H1 (cell line): ENCODE results near the gene PEPD. TPM values are rescaled to one million over a fixed set of nuclear protein-coding genes. Genes with fewer than 3 reads are reported as not detected.

ENCODE experiments used
- CTCF ChIA-PET: fragments of 300-600 bp; sonication (Branson Sonifier 250); formaldehyde crosslinking; loops from one replicate; lab custom pipeline; 2021; ENCODE audit not compliant: partially characterized antibody; lab: Charles Lee
- POLR2A ChIA-PET: fragments of 300-600 bp; sonication (Branson Sonifier 250); formaldehyde crosslinking; loops from one replicate; lab custom pipeline; 2021; ENCODE audit warnings: inconsistent platforms; ENCODE audit not compliant: partially characterized antibody; lab: Charles Lee
- DNase-seq, 2 experiments: peaks; one replicate each; pipeline versions ENCODE4 v3.0.0 to v3.0.0-alpha.2; 2010 to 2022; ENCODE audit warnings: low spot score in 2 of 2, low read depth in 1 of 2, mixed read lengths in 1 of 2
- FAIRE-seq: peaks from 2 replicates; lab custom pipeline; 2011; peaks lifted over from hg19 to GRCh38; lab: Jason Lieb, UNC
- H2AFZ ChIP-seq: 2 replicates; pipeline ENCODE4 v1.8.1; 2012; ENCODE audit warnings: low read length, inconsistent platforms
- H2AK5ac ChIP-seq: 2 replicates; pipeline ENCODE4 v1.6.1; 2013; ENCODE audit warnings: low read depth, low read length
- H2BK120ac ChIP-seq: replicated peaks from 2 replicates; pipeline ENCODE3; 2013; ENCODE audit warnings: low read depth, low read length, inconsistent platforms
- H2BK12ac ChIP-seq: 2 replicates; pipeline ENCODE4 v1.6.1; 2013; ENCODE audit warnings: low read depth, low read length
- H2BK15ac ChIP-seq: 2 replicates; pipeline ENCODE4 v1.6.1; 2013; ENCODE audit warnings: low read length
- H2BK20ac ChIP-seq: 2 replicates; pipeline ENCODE4 v1.6.1; 2013; ENCODE audit warnings: low read length
- H2BK5ac ChIP-seq: 2 replicates; pipeline ENCODE4 v1.6.1; 2013; ENCODE audit warnings: low read depth, low read length
- H3K14ac ChIP-seq: 2 replicates; pipeline ENCODE4 v1.6.1; 2013; ENCODE audit warnings: inconsistent platforms; ENCODE audit not compliant: insufficient read length
- H3K18ac ChIP-seq: 2 replicates; pipeline ENCODE4 v1.6.1; 2013; ENCODE audit warnings: low read length; ENCODE audit errors: extremely low read depth
- H3K23ac ChIP-seq: 2 replicates; pipeline ENCODE4 v1.6.1; 2013; ENCODE audit warnings: inconsistent platforms; ENCODE audit not compliant: insufficient read length
- H3K23me2 ChIP-seq: 2 replicates; pipeline ENCODE4 v1.6.1; 2013; ENCODE audit warnings: low read depth, low read length
- H3K27ac ChIP-seq: 2 replicates; pipeline ENCODE4 v1.6.1; 2011; ENCODE audit warnings: low read depth, low read length, inconsistent platforms
- H3K27me3 ChIP-seq, 4 experiments: replicated peaks in 1 of 4; 1 replicate in 1 of 4; 2 replicates in 3 of 4; pipeline versions ENCODE4 v1.6.1 to v1.8.1; 2011 to 2013; ENCODE audit warnings: low read length in 3 of 4, mild to moderate bottlenecking in 3 of 4, inconsistent platforms in 2 of 4, mixed read lengths in 2 of 4, moderate library complexity in 1 of 4; ENCODE audit not compliant: control insufficient read depth in 3 of 4, insufficient read depth in 3 of 4; ENCODE audit errors: extremely low read depth in 1 of 4
- H3K36me3 ChIP-seq, 4 experiments: 2 replicates each; pipeline versions ENCODE4 v1.6.1 to v1.8.1; 2011 to 2013; ENCODE audit warnings: mild to moderate bottlenecking in 4 of 4, low read length in 3 of 4, moderate library complexity in 2 of 4, control low read depth in 1 of 4, inconsistent platforms in 1 of 4; ENCODE audit not compliant: insufficient read depth in 4 of 4, control insufficient read depth in 2 of 4
- H3K4ac ChIP-seq: replicated peaks from 2 replicates; pipeline ENCODE3; 2013; ENCODE audit warnings: low read length, low read depth, mixed read lengths, inconsistent platforms; ENCODE audit not compliant: insufficient read length
- H3K4me1 ChIP-seq, 4 experiments: replicated peaks in 1 of 4; 1 replicate in 1 of 4; 2 replicates in 3 of 4; pipeline versions ENCODE4 v1.6.1 to v1.8.1; 2011 to 2013; ENCODE audit warnings: low read length in 3 of 4, inconsistent platforms in 2 of 4, mixed read lengths in 1 of 4; ENCODE audit not compliant: insufficient read depth in 4 of 4, control insufficient read depth in 3 of 4
- H3K4me2 ChIP-seq, 2 experiments: 2 replicates each; pipeline versions ENCODE4 v1.6.1 to v1.8.1; 2011 to 2013; ENCODE audit warnings: low read depth in 2 of 2, low read length in 2 of 2, control low read depth in 1 of 2, inconsistent platforms in 1 of 2, mild to moderate bottlenecking in 1 of 2; ENCODE audit not compliant: insufficient read depth in 1 of 2
- H3K4me3 ChIP-seq, 4 experiments: fragments of 200-600, 300-600 bp in 1 of 4; sonication (generic), shearing (Covaris generic), sonication (Bioruptor Twin) in 1 of 4; 2 replicates each; pipeline versions ENCODE4 v1.5.1 to v1.8.1; 2011 to 2016; ENCODE audit warnings: low read length in 4 of 4, low read depth in 3 of 4, control low read depth in 2 of 4, inconsistent platforms in 2 of 4, mild to moderate bottlenecking in 2 of 4, mixed read lengths in 1 of 4, moderate library complexity in 1 of 4; ENCODE audit not compliant: insufficient read depth in 2 of 4; ENCODE audit errors: extremely low read depth in 1 of 4
- H3K56ac ChIP-seq: replicated peaks from 2 replicates; pipeline ENCODE3; 2013; ENCODE audit warnings: low read depth, mild to moderate bottlenecking, mixed read lengths, low read length, inconsistent platforms; ENCODE audit not compliant: insufficient read length
- H3K79me1 ChIP-seq: 2 replicates; pipeline ENCODE4 v1.6.1; 2013; ENCODE audit warnings: low read depth, low read length, control low read depth
- H3K79me2 ChIP-seq, 2 experiments: 2 replicates each; pipeline versions ENCODE4 v1.6.1 to v1.8.1; 2012 to 2013; ENCODE audit warnings: low read length in 2 of 2, mild to moderate bottlenecking in 2 of 2, inconsistent platforms in 1 of 2; ENCODE audit not compliant: insufficient read depth in 2 of 2, control insufficient read depth in 1 of 2
- H3K9ac ChIP-seq, 4 experiments: replicated peaks in 1 of 4; 1 replicate in 1 of 4; 2 replicates in 3 of 4; pipeline versions ENCODE4 v1.6.1 to v1.8.1; 2011 to 2013; ENCODE audit warnings: low read depth in 3 of 4, low read length in 3 of 4, control low read depth in 2 of 4, mild to moderate bottlenecking in 2 of 4, moderate library complexity in 2 of 4, inconsistent platforms in 1 of 4; ENCODE audit errors: extremely low read depth in 1 of 4
- H3K9me3 ChIP-seq, 2 experiments: 2 replicates each; pipeline versions ENCODE4 v1.6.1 to v1.8.1; 2012 to 2013; ENCODE audit warnings: mild to moderate bottlenecking in 2 of 2, moderate library complexity in 2 of 2, control low read depth in 1 of 2, inconsistent platforms in 1 of 2, low read depth in 1 of 2, low read length in 1 of 2, mixed read lengths in 1 of 2; ENCODE audit not compliant: insufficient read depth in 2 of 2
- H4K20me1 ChIP-seq, 2 experiments: replicated peaks in 1 of 2; 2 replicates each; pipeline versions ENCODE3 to v1.8.1; 2011 to 2013; ENCODE audit warnings: inconsistent platforms in 2 of 2, low read length in 2 of 2, mild to moderate bottlenecking in 1 of 2; ENCODE audit not compliant: insufficient read depth in 2 of 2, control insufficient read depth in 1 of 2
- H4K5ac ChIP-seq: 2 replicates; pipeline ENCODE4 v1.6.1; 2013; ENCODE audit warnings: low read length, low read depth, mixed read lengths, inconsistent platforms; ENCODE audit not compliant: insufficient read length
- H4K8ac ChIP-seq: 2 replicates; pipeline ENCODE4 v1.8.0; 2013; ENCODE audit warnings: mild to moderate bottlenecking, moderate library complexity, low read length, inconsistent platforms; ENCODE audit not compliant: insufficient read depth; ENCODE audit errors: extremely low read depth
- H4K91ac ChIP-seq: replicated peaks from 2 replicates; pipeline ENCODE3; 2013; ENCODE audit warnings: low read length, mixed read lengths, inconsistent platforms; ENCODE audit not compliant: insufficient read length
- ATF2 ChIP-seq: IDR thresholded peaks from 2 replicates; pipeline ENCODE4 v1.6.1; 2012; ENCODE audit warnings: low read length, inconsistent platforms
- BACH1 ChIP-seq: IDR thresholded peaks from 2 replicates; pipeline ENCODE4 v1.6.1; 2012; ENCODE audit warnings: low read length, improper control_type of control experiment
- BCL11A ChIP-seq, 2 experiments: IDR thresholded peaks; one replicate each; pipeline ENCODE4 v1.6.1; 2011; ENCODE audit warnings: low read depth in 2 of 2, low read length in 2 of 2, mild to moderate bottlenecking in 2 of 2
- CREB1 ChIP-seq: IDR thresholded peaks from 2 replicates; pipeline ENCODE4 v1.6.1; 2012; ENCODE audit warnings: inconsistent platforms
- EZH2 ChIP-seq: fragments of 200-600 bp; sonication (generic); IDR thresholded peaks from 2 replicates; pipeline ENCODE4 v1.7.1; 2012; ENCODE audit warnings: low read depth, mild to moderate bottlenecking, moderate library complexity, low read length, inconsistent platforms; ENCODE audit not compliant: severe bottlenecking
- GABPA ChIP-seq: IDR thresholded peaks from 2 replicates; pipeline ENCODE4 v1.6.1; 2011; ENCODE audit warnings: mild to moderate bottlenecking, low read length, moderate library complexity, borderline replicate concordance; ENCODE audit not compliant: insufficient read depth
- KDM5A ChIP-seq: fragments of 200-600 bp; IDR thresholded peaks from 2 replicates; pipeline ENCODE4 v1.7.1; 2012; ENCODE audit warnings: mild to moderate bottlenecking, low read length, inconsistent platforms, mixed read lengths
- MAX ChIP-seq: IDR thresholded peaks from 2 replicates; pipeline ENCODE4 v1.6.1; 2012; ENCODE audit warnings: inconsistent platforms
- POLR2A ChIP-seq, 2 experiments: IDR thresholded peaks; 1 replicate in 1 of 2; 2 replicates in 1 of 2; pipeline ENCODE4 v1.6.1; 2011; ENCODE audit warnings: low read depth in 2 of 2, low read length in 2 of 2, mild to moderate bottlenecking in 2 of 2; ENCODE audit errors: control extremely low read depth in 1 of 2
- SIN3A ChIP-seq, 2 experiments: IDR thresholded peaks in 1 of 2; conservative IDR thresholded peaks in 1 of 2; 2 replicates each; pipeline ENCODE4 v1.6.1; 2011 to 2012; ENCODE audit warnings: low read length in 2 of 2, improper control_type of control experiment in 1 of 2, low read depth in 1 of 2, mild to moderate bottlenecking in 1 of 2
- SP2 ChIP-seq: IDR thresholded peaks from 2 replicates; pipeline ENCODE4 v1.6.1; 2012; ENCODE audit warnings: mild to moderate bottlenecking, low read length, inconsistent platforms
- SP4 ChIP-seq: IDR thresholded peaks from 2 replicates; pipeline ENCODE4 v1.6.1; 2012; ENCODE audit warnings: low read length, inconsistent platforms
- SUZ12 ChIP-seq: fragments of 200-600 bp; sonication (generic); IDR thresholded peaks from 2 replicates; pipeline ENCODE4 v1.6.1; 2012; ENCODE audit warnings: mild to moderate bottlenecking, inconsistent platforms, low read length, moderate library complexity, mixed read lengths
- WGBS, 2 experiments: shearing (Covaris generic) in 1 of 2; methylation state at CpG; one replicate each; pipeline versions ENCODE4 v1.1.6 to v1.1.7; 2013 to 2015; ENCODE audit warnings: low lambda C conversion rate in 2 of 2, mixed read lengths in 2 of 2, inconsistent platforms in 1 of 2, low coverage in 1 of 2, missing lambda C conversion rate in 1 of 2; ENCODE audit not compliant: insufficient replicate concordance in 2 of 2, insufficient coverage in 1 of 2, insufficient read length in 1 of 2; ENCODE audit errors: extremely low coverage in 1 of 2, missing lambda C conversion rate in 1 of 2; 5-methylcytosine and 5-hydroxymethylcytosine counted together
- polyA plus RNA-seq, 7 experiments: library from polyadenylated mRNA; depleted of rRNA in 3 of 7; stranded (reverse) in 5 of 7; unstranded in 2 of 7; fragments of >200 nt in 5 of 7; fragments of 200-250 nt in 2 of 7; gene quantifications; 1 replicate in 5 of 7; 2 replicates in 1 of 7; 4 replicates in 1 of 7; pipeline versions ENCODE4 v1.2.1 to v1.2.3, GENCODE V29; 2011 to 2013; ENCODE audit warnings: missing spikeins in 2 of 7, mixed read lengths in 2 of 7
- total RNA-seq: library from RNA; stranded (reverse); fragmentation: NEBNext Ultra II Directional; extraction: Animal tissue kit (Norgen Biotek cat#: 25700); gene quantifications from 2 replicates; pipeline ENCODE4 v1.2.1, GENCODE V29; 2021

The PEPD gene
- total and polyA plus RNA-seq, 2 of the 8 experiments (the other 6 are each of a cell fraction or from before 2014, with no cell fraction given) = 84.1 to 178 TPM

- Histone ChIP-seq H2BK5ac (no peak overlapping the region), H4K8ac (no peak overlapping the region), H2BK20ac (0 out of 2 replicates have a peak overlapping the region, but pooled peaks have one; percentile 48), H3K23me2 (no peaks in the 10 kb centered on the region), H3K27me3 (no peaks in the 10 kb centered on the region), H4K5ac (no peak overlapping the region), H3K4me3 (no peak overlapping the region), H3K9ac (no peak overlapping the region), H2AK5ac (no peak overlapping the region), H3K9me3 (no peaks in the 10 kb centered on the region), H3K27ac (no peak overlapping the region), H3K18ac (no peak overlapping the region), H4K20me1 (no peaks in the 10 kb centered on the region), H2AFZ (no peak overlapping the region), H3K4me1 (peaks cover 0 to 24% (median 10%) of the 10 kb centered on the region in 4 experiments; a peak in 5 of 7 replicates), H3K79me2 (no peaks in the 10 kb centered on the region), H2BK120ac (no peak overlapping the region), H4K91ac (no peak overlapping the region), H3K23ac (no peak overlapping the region), H3K4ac (no peak overlapping the region), H3K79me1 (no peaks in the 10 kb centered on the region), H2BK12ac (no peak overlapping the region; the same call in 1 of the 2 replicates), H2BK15ac (no peak overlapping the region), H3K56ac (no peak overlapping the region), H3K14ac (no peak overlapping the region), H3K36me3 (no peaks in the 10 kb centered on the region), H3K4me2 (no peak overlapping the region)
- DNase-seq = no peak
- WGBS, 2 experiments = 84% methylated on average over 3 of the region's 3 CpGs; no CpG with 5 or more reads in 1 of the 2 experiments
- no peak for FAIRE-seq
- CTCF ChIA-PET = interaction anchor here (0.5 to 1.2 kb wide), 5 partner anchors 7 to 100 kb away, joined by 3 to 5 read pairs (median 4); no protein-coding TSS in a partner anchor
- POLR2A ChIA-PET = interaction anchor here (1.0 to 1.9 kb wide), 3 partner anchors 8 to 238 kb away, joined by 3 to 13 read pairs (median 3); partner anchors contain the start of gene PEPD
- TF ChIP-seq CREB1 = no peak
- no peak for TF ChIP-seq MAX
- TF ChIP-seq SP2 = no peak
- no peak for TF ChIP-seq BCL11A (IDR thresholded peaks at IDR 0.05; ENCODE audit: low read depth in 2 of 2, low read length in 2 of 2)
- TF ChIP-seq GABPA = no peak
- TF ChIP-seq SP4 = no peak
- no peak for TF ChIP-seq EZH2
- TF ChIP-seq BACH1 = no peak
- no peak for TF ChIP-seq ATF2
- TF ChIP-seq KDM5A = no peak
- TF ChIP-seq POLR2A (IDR thresholded peaks at IDR 0.05; ENCODE audit: control extremely low read depth in 1 of 2, low read depth in 2 of 2, low read length in 2 of 2) = no peak
- TF ChIP-seq SIN3A (conservative IDR thresholded peaks at IDR 0.05 in 1 of 2, IDR thresholded peaks at IDR 0.05 in 1 of 2; ENCODE audit: low read depth in 1 of 2, low read length in 2 of 2) = no peak
- TF ChIP-seq SUZ12 = no peak
These were observed 8.7 kb upstream of the PEPD start for GRCh38 chr19:33530296-33530695.
